BE2C (cell line): ENCODE data around the gene PROS1.
"Not testable (repeated sequence)": the region's sequence is repeated elsewhere in the genome, so short reads cannot be mapped to it uniquely, and the experiment has no call there.

ENCODE experiments used
- DNase-seq: peaks from one replicate; pipeline ENCODE4 v3.0.0-alpha.2; 2020
- H3K27me3 ChIP-seq: fragments of 250-450 bp; sonication (Bioruptor Pico); 2 replicates; pipeline ENCODE4 v1.5.1; 2020; ENCODE audit warnings: mild to moderate bottlenecking
- H3K36me3 ChIP-seq: fragments of 250-450 bp; sonication (Bioruptor Pico); 2 replicates; pipeline ENCODE4 v1.5.1; 2020; ENCODE audit warnings: mild to moderate bottlenecking
- H3K4me1 ChIP-seq: fragments of 250-450 bp; sonication (Bioruptor Pico); 2 replicates; pipeline ENCODE4 v1.5.1; 2020
- H3K4me3 ChIP-seq: 2 replicates; pipeline ENCODE4 v1.5.1; 2011; ENCODE audit warnings: low read depth, low read length
- H3K9me3 ChIP-seq: fragments of 250-450 bp; sonication (Bioruptor Pico); 2 replicates; pipeline ENCODE4 v1.5.1; 2020
- CTCF ChIP-seq: IDR thresholded peaks from 2 replicates; pipeline ENCODE4 v1.5.1; 2012; ENCODE audit warnings: mild to moderate bottlenecking, low read depth, low read length

Gene PROS1

GRCh38 chr3:93911206-93911605, 62.5 kb downstream of the PROS1 start:
- no peaks in the 10 kb centered on the region; the same call in 1 of the 2 replicates for H3K4me1 ChIP-seq
- no peaks in the 10 kb centered on the region for H3K36me3 ChIP-seq
- H3K9me3 ChIP-seq, result no peaks in the 10 kb centered on the region
- no peaks in the 10 kb centered on the region for H3K27me3 ChIP-seq
- DNase-seq, result no peak
- H3K4me3 ChIP-seq, result no peak overlapping the region
- no peak for TF ChIP-seq CTCF

- Histone ChIP-seq H3K4me3 (no peak overlapping the region), H3K27me3 (no peaks in the 10 kb centered on the region), H3K4me1 (no peaks in the 10 kb centered on the region; the same call in 1 of the 2 replicates), H3K9me3 (no peaks in the 10 kb centered on the region), H3K36me3 (no peaks in the 10 kb centered on the region)
- TF ChIP-seq CTCF, result no peak
- no peak for DNase-seq
Observed at GRCh38 chr3:93910097-93910496, 63.6 kb downstream of the PROS1 start.

GRCh38 chr3:93907132-93907531, 66.6 kb downstream of the PROS1 start:
- H3K4me1 ChIP-seq, result no peaks in the 10 kb centered on the region
- no peak for DNase-seq
- no peak for TF ChIP-seq CTCF
- H3K27me3 ChIP-seq, result no peaks in the 10 kb centered on the region
- no peaks in the 10 kb centered on the region for H3K9me3 ChIP-seq
- H3K36me3 ChIP-seq, result no peaks in the 10 kb centered on the region
- no peak overlapping the region for H3K4me3 ChIP-seq

- TF ChIP-seq CTCF, result 0 out of 2 replicates have a peak, but pooled peaks have one; percentile 6
Observed at GRCh38 chr3:93906245-93906644, 67.5 kb downstream of the PROS1 start.

GRCh38 chr3:93904568-93904967, 69.1 kb downstream of the PROS1 start:
- TF ChIP-seq CTCF, result no peak
- no peaks in the 10 kb centered on the region for H3K9me3 ChIP-seq
- no peaks in the 10 kb centered on the region for H3K27me3 ChIP-seq

More at GRCh38 chr3:93906245-93906644, 67.5 kb downstream of the PROS1 start:
- no peaks in the 10 kb centered on the region for H3K36me3 ChIP-seq
- no peak overlapping the region for H3K4me3 ChIP-seq
- H3K4me1 ChIP-seq, result no peaks in the 10 kb centered on the region
- no peaks in the 10 kb centered on the region for H3K9me3 ChIP-seq
- no peaks in the 10 kb centered on the region for H3K27me3 ChIP-seq
- peak; percentile 26 for DNase-seq

GRCh38 chr3:93878250-93879017, 95.3 kb downstream of the PROS1 start:
- DNase-seq, H3K4me3 ChIP-seq, H3K36me3 ChIP-seq, H3K9me3 ChIP-seq, H3K27me3 ChIP-seq, H3K4me1 ChIP-seq: not testable (repeated sequence)

More at GRCh38 chr3:93904568-93904967, 69.1 kb downstream of the PROS1 start:
- Histone ChIP-seq H3K4me3 (no peak overlapping the region), H3K4me1 (no peaks in the 10 kb centered on the region), H3K36me3 (no peaks in the 10 kb centered on the region)
- DNase-seq, result no peak

- H3K36me3 ChIP-seq, H3K9me3 ChIP-seq, H3K27me3 ChIP-seq, H3K4me3 ChIP-seq, H3K4me1 ChIP-seq, DNase-seq: not testable (repeated sequence)
Observed at GRCh38 chr3:93877427-93877826, 96.3 kb downstream of the PROS1 start.

- not testable (repeated sequence) for DNase-seq, H3K36me3 ChIP-seq, H3K9me3 ChIP-seq, H3K4me1 ChIP-seq, H3K27me3 ChIP-seq, H3K4me3 ChIP-seq
Observed at GRCh38 chr3:93873412-93873811, 100.3 kb downstream of the PROS1 start.
